ENCODE measurements around the gene EEFSEC.

GRCh38 chr3:128427175-128427857 lies 274.0 kb downstream of the EEFSEC start:
- TF ChIP-seq CTCF (IDR thresholded peaks at IDR 0.05; ENCODE audit: low read length): no peak
- TF ChIP-seq EZH2 (optimal IDR thresholded peaks at IDR 0.05; ENCODE audit: low read depth, low read length): no peak
- no peak for TF ChIP-seq EZH2phosphoT487 (IDR thresholded peaks at IDR 0.05; ENCODE audit: low read length)

All from MM.1S (cell line).